Measurements from ENCODE around the gene SLAMF9. TPM values are rescaled to one million over a fixed set of nuclear protein-coding genes. Genes with fewer than 3 reads are reported as not detected.
A peak's percentile ranks its signal among the peaks of the same experiment; 100 is the strongest.

Gene SLAMF9
- 1 to 10 TPM in 3 of 6 experiments, under 1 TPM in 1, not detected in 2; 0.68 to 2.2 (median 1.6) TPM for total RNA-seq
- long read RNA-seq = 0 reads

DNA sequence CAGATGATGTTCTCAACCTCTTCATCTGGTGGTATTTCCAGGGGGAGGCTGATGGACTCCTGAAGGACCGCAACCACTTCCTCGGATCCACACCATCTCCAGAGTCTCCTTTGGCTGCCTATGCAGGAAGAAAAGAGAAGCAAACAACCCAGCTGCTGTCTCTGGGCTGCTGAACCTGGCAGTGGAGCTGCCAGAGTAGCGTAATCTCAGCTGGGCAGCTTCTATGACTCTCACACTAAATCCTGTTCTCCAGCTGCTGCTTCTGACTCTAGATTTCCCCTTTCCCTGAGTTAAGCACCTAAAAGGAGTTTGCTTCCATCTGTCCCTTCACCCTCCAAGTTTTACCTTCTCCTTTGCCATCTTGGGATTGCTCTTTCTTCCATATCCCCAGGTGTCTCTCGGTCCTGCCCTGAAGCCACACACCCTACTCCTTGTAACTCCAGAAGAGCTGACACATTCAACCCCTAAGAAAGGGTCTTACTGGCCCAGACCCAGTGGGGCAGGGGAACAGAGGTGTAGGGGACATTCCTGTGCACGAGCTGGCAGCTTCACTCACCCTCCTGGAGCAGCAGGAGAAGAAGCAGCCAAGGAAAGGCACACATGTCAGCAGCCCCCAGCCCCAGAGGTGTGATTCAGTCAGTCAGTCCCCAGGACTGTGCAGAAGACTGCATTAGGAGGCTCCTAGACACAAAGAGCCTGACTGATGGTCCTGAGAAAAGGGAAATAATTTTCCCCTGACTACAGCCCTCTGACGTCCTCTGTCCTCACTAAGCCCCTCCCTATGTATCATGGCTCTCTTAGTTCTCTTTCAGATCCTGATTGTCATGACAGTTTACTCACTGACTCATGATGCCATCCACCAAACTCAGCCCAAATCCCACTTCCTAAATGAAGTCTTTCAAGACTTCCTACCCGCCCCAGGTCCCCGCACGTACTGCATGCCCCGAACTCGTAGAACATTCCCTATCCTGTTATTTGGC, at the start of gene SLAMF9:
TSS of gene SLAMF9 (minus strand) at position 702 of the 980 bp plus-strand sequence. CDS start at position 602, 100 bp downstream.
- peak in 3 of 4 donors; percentile 25 to 51 (median 44) for ATAC-seq

DNA sequence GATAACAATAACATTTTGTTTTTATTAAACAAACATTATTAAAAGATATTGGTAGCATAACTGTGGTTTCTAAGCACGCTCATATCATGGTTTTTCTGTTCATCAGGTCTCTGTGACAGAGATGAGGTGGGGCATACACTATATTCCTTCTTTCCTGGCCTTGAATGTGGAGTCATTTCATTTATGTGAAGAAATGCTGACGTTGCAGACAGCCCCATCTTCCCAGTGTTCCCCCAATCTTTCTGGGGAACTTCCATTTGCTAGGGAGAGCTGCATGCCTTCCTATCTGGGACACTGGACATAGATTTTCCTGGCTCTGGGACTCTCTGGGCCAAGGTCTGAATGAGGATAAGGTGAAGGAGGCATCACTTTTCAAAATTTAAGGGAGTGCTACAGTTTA, 47.4 kb upstream of the SLAMF9 start:
- Histone ChIP-seq H3K9me3 (no peaks in the 10 kb centered on the region), H3K36me3 (no peaks in the 10 kb centered on the region), H3K4me1 (peaks cover 0 to 4% (median 0%) of the 10 kb centered on the region in 4 donors), H3K27ac (no peak overlapping the region), H3K4me3 (no peak overlapping the region), H3K27me3 (no peaks in the 10 kb centered on the region)
- DNase-seq = no peak
- 71% methylated on average over 2 of the region's 2 CpGs for WGBS (ENCODE audit: insufficient coverage, low coverage, low lambda C conversion rate, missing lambda C conversion rate)
- ATAC-seq = no peak
- TF ChIP-seq POLR2A (IDR thresholded peaks at IDR 0.05) (no peak), CTCF (IDR thresholded peaks at IDR 0.05) (no peak)
- intact Hi-C loops (cut with DNase I) = loop anchor here (5.0 kb wide), 2 partner anchors 59 to 69 kb away; no protein-coding TSS in a partner anchor

More for the DNA sequence above, at the start of gene SLAMF9:
- H3K9me3 ChIP-seq = no peaks in the 10 kb centered on the region
- DNase-seq = no peak
- no peaks in the 10 kb centered on the region for H3K4me1 ChIP-seq
- no peak within 1 kb of the TSS for H3K4me3 ChIP-seq
- TF ChIP-seq POLR2A (IDR thresholded peaks at IDR 0.05) (no peak), CTCF (IDR thresholded peaks at IDR 0.05) (no peak)
- WGBS (ENCODE audit: insufficient coverage, low coverage, low lambda C conversion rate, missing lambda C conversion rate) = 60% methylated on average over 7 of the region's 11 CpGs
- no peaks in the 10 kb centered on the region for H3K36me3 ChIP-seq
- H3K27me3 ChIP-seq = no peaks in the 10 kb centered on the region
- intact Hi-C loops (cut with DNase I) = no loop called here
- H3K27ac ChIP-seq = no peak within 1 kb of the TSS

- H3K36me3 ChIP-seq = no peaks in the 10 kb centered on the region
- intact Hi-C loops (cut with DNase I) = no loop called here
- H3K27ac ChIP-seq = no peak overlapping the region
- no peaks in the 10 kb centered on the region for H3K9me3 ChIP-seq
- H3K27me3 ChIP-seq = no peaks in the 10 kb centered on the region
- 33% methylated on average over 4 of the region's 4 CpGs for WGBS (ENCODE audit: insufficient coverage, low coverage, low lambda C conversion rate, missing lambda C conversion rate)
- H3K4me1 ChIP-seq = no peaks in the 10 kb centered on the region
- TF ChIP-seq CTCF (IDR thresholded peaks at IDR 0.05) (no peak), POLR2A (IDR thresholded peaks at IDR 0.05) (no peak)
- no peak for ATAC-seq
- no peak for DNase-seq
- no peak overlapping the region for H3K4me3 ChIP-seq
These were observed 45.2 kb upstream of the SLAMF9 start for GRCh38 chr1:159999204-159999603.

- Histone ChIP-seq H3K4me1 (peaks cover 0 to 8% (median 3%) of the 10 kb centered on the region in 4 donors), H3K36me3 (no peaks in the 10 kb centered on the region), H3K4me3 (no peak overlapping the region), H3K27ac (no peak overlapping the region), H3K27me3 (no peaks in the 10 kb centered on the region), H3K9me3 (no peaks in the 10 kb centered on the region)
- intact Hi-C loops (cut with DNase I) = no loop called here
- ATAC-seq (no peak), DNase-seq (no peak)
- TF ChIP-seq CTCF (IDR thresholded peaks at IDR 0.05) (no peak), POLR2A (IDR thresholded peaks at IDR 0.05) (no peak)
These were observed 42.6 kb upstream of the SLAMF9 start for GRCh38 chr1:159996653-159997052.

Measured in right lobe of liver (tissue), 6 donors.